Activated T-cell treated with anti-CD3 and anti-CD28 coated beads, Interleukin-2, amount 50 U/mL, for 4 hours (primary cell): ENCODE data around the gene JAG2. TPM values are rescaled to one million over a fixed set of nuclear protein-coding genes. Genes with fewer than 3 reads are reported as not detected.

Source experiments
- ATAC-seq, 2 donors: fragments of 200-7000 bp; cut with Tn5 transposase; one replicate each; pipeline ENCODE4 v1.10.0; 2021
- DNase-seq: peaks from one replicate; pipeline ENCODE4 v3.0.0-alpha.2; 2020
- H3K27me3 Mint-ChIP-seq: one replicate; pipeline ENCODE4 v1.8.0; 2021; ENCODE audit warnings: low read depth, mixed read lengths
- H3K36me3 Mint-ChIP-seq: one replicate; pipeline ENCODE4 v1.8.0; 2022; ENCODE audit warnings: mixed read lengths; ENCODE audit not compliant: insufficient read depth
- H3K4me1 Mint-ChIP-seq: one replicate; pipeline ENCODE4 v1.8.0; 2021; ENCODE audit warnings: low read depth, mixed read lengths
- H3K4me3 Mint-ChIP-seq: one replicate; pipeline ENCODE4 v1.8.0; 2021; ENCODE audit warnings: mild to moderate bottlenecking, moderate library complexity, mixed read lengths
- H3K9me3 Mint-ChIP-seq: one replicate; pipeline ENCODE4 v1.8.0; 2021; ENCODE audit warnings: mixed read lengths
- total RNA-seq, 3 donors: library from RNA; stranded (reverse); gene quantifications; one replicate each; pipeline ENCODE4 v1.2.1, GENCODE V29; 2021

The JAG2 gene
- total RNA-seq, 3 donors from 2014 or later = 2.9 to 5.4 (median 5.2) TPM

- DNase-seq (no peak), ATAC-seq (no peak)
- Mint-ChIP-seq H3K27me3 (no peaks in the 10 kb centered on the region), H3K4me3 (no peak overlapping the region), H3K4me1 (no peaks in the 10 kb centered on the region), H3K9me3 (no peaks in the 10 kb centered on the region), H3K36me3 (no peaks in the 10 kb centered on the region)
Observed at GRCh38 chr14:105157872-105158271, 10.7 kb downstream of the JAG2 start.

DNA sequence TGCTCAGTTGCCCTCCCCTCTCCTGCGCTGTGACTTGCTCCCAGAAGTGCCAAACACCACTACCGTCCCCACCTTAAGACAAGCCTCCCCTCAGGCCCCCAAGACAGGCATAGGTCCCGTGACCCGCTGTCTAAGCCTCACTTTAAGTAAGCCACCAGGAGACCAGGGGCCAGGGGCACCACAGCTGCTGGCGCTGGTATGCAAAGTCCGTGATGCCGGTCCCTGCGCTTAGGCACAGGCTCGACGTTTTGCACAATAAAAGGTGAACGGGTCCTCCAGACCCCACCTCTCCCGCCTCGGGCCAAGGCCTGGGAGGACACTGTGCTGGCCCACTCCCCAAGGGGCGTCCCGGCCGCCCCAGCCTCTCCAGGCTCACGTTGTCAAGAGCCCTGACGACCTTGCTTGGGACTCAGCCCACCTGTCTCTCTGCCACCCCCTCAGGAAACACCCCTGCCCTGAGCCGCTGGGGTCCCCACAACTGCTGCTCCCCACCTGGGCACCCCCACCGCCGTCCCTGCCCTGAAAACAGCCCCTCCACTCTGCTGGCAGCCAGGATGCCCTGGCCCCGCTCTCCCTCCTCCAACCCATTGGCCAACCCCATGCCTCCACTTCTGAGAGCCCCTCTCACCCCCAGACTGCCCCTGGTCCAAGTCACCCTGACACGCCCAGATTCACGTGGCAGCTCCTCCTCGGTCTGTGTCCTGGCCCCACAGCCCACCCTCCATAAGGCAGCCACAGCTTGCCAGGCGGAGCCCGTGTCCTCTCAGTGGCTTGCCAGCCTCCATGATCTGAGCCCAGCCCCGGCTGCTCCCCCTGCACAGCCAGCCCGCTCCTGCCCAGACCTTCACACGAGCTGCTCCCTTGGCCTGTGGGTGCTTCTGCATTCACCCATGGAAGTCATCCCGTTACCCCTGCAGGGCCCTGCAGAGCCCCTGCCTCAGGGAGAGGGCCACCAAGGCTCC, 11.9 kb downstream of the JAG2 start:
- DNase-seq = no peak
- no peak for ATAC-seq
- no peak overlapping the region for H3K4me3 Mint-ChIP-seq

DNA sequence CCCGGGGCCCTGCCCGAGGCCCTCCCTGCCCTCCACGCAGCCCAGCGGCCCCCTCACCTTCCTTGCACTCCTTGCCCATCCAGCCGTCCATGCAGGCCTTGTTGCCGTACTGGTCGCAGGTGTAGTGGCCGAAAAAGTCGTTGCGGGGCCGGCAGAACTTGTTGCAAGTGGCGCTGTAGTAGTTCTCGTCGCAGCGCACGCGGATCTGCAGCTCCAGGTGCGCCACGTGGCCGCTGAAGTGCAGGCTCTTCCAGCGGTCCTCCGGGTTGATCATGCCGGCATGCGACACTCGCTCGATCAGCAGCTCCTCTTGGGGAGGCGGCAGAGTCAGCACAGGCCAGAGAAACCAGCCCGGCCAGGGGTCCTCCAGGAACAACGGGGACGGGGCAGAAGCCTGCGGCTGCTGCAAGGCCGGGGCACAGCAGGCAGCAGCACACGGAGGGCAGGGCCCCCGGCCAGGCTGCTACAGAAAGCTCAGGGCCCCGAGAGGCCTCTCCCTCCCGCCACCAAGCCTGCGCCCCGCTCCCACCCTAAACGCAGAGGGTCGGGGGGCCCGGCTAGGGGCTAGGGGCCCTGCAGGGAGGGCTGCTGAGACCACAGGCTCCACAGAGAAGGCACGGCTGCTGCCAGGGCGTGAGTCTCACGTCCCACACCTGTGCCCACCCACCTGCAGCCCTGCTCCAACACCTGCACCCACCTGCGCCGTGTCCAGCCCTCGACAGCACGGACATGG, 12.7 kb downstream of the JAG2 start:
- no peak for DNase-seq
- Mint-ChIP-seq H3K27me3 (no peaks in the 10 kb centered on the region), H3K36me3 (no peaks in the 10 kb centered on the region), H3K9me3 (no peaks in the 10 kb centered on the region), H3K4me3 (no peak overlapping the region), H3K4me1 (no peaks in the 10 kb centered on the region)
- ATAC-seq = no peak

More for the DNA sequence above, 11.9 kb downstream of the JAG2 start:
- Mint-ChIP-seq H3K27me3 (no peaks in the 10 kb centered on the region), H3K9me3 (no peaks in the 10 kb centered on the region), H3K4me1 (no peaks in the 10 kb centered on the region), H3K36me3 (no peaks in the 10 kb centered on the region)

DNA sequence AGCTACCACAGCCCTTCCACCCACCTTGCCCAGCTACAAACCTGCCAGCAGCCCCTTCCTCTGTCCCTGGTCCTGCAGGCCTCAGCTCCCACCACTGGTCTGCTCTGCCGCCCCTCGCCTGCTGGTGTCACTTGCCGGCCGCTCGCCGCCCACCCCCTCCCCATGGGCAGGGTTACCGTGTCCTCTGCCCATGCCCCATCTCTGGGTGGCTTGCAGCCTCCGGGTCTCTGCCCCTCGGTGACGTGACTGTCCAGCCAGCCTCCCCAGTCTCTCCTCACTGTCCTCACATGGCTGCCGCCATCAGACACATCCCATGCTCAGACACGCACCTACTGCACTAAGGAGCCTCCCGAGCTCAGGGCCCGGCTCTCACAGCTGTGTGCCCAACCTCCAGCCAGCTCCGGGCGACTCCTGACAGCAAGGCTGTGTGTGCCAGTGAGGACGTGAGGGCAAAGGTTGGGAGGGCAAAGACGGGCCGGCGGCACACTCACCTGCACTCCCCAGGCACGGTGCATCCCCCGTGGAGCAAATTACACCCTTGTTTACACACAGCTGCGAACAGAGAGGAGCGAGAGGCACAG, 13.4 kb downstream of the JAG2 start:
- Mint-ChIP-seq H3K36me3 (no peaks in the 10 kb centered on the region), H3K4me3 (no peak overlapping the region), H3K27me3 (no peaks in the 10 kb centered on the region), H3K9me3 (no peaks in the 10 kb centered on the region), H3K4me1 (no peaks in the 10 kb centered on the region)
- no peak for DNase-seq
- ATAC-seq = no peak

DNA sequence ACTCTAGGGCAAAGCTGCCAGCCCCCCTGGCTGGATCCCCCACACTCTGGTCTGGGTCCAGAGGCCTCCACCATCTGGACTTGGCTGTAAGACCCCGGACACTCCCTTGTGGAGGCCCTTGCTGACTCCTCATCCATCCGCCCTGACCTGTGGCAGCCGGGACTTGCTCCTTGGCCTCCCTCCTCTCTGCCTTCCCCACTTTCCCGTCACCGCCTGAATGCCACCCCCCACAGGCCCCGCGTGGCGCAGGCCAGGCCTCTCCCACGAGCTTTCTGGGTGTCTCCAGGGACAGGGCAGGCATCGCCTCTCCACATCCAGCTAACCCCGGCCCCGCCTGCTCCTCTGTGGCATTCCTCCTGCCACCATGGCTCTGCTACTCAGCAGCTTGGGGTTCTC, 14.1 kb downstream of the JAG2 start:
- no peaks in the 10 kb centered on the region for H3K9me3 Mint-ChIP-seq
- H3K36me3 Mint-ChIP-seq = no peaks in the 10 kb centered on the region
- ATAC-seq (no peak), DNase-seq (no peak)
- H3K4me3 Mint-ChIP-seq = no peak overlapping the region
- no peaks in the 10 kb centered on the region for H3K4me1 Mint-ChIP-seq
- no peaks in the 10 kb centered on the region for H3K27me3 Mint-ChIP-seq

DNA sequence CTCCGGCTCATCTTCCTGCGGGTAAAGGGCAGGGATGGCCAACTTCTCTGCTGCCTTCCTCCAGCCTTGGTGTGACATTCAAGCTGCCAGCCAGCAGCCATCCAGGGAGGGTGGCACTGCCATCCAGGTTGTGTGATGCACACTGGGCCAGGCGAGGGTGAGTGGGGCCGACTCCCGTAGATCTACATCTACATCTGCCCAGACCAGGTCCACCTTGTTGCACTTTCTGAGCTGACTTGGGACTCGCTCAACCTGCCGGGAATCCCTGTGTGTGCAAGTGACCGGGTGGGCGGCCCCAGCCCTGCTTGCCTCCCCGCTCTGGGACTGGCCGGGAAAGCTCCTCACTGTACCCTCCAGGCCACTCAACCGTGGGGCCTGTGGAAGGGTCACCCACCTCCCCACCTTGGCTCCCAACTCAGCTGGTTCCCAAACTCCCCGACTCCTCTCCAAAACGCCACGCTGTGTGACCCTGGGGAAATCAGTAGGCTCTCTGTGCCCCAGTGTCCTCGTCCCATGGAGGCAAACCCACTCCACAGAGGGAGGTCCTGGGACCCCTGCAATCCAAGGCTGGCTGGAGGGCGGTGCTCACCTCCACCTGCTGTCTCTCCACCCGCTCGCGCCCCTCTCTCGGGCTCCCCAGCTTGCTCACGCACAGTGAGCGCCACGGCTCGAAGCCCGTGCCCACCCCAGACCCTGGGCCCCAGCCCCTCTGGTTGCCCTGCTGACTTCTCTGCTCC, 14.7 kb downstream of the JAG2 start:
- DNase-seq = no peak
- no peaks in the 10 kb centered on the region for H3K27me3 Mint-ChIP-seq
- ATAC-seq = no peak
- no peak overlapping the region for H3K4me3 Mint-ChIP-seq
- no peaks in the 10 kb centered on the region for H3K9me3 Mint-ChIP-seq
- no peaks in the 10 kb centered on the region for H3K36me3 Mint-ChIP-seq
- no peaks in the 10 kb centered on the region for H3K4me1 Mint-ChIP-seq

- Mint-ChIP-seq H3K4me3 (no peak overlapping the region), H3K9me3 (no peaks in the 10 kb centered on the region), H3K4me1 (no peaks in the 10 kb centered on the region), H3K36me3 (no peaks in the 10 kb centered on the region), H3K27me3 (no peaks in the 10 kb centered on the region)
- DNase-seq (no peak), ATAC-seq (no peak)
Observed at GRCh38 chr14:105153331-105153731, 15.2 kb downstream of the JAG2 start.

GRCh38 chr14:105152794-105153241, 15.8 kb downstream of the JAG2 start:
- no peak overlapping the region for H3K4me3 Mint-ChIP-seq
- H3K27me3 Mint-ChIP-seq = no peaks in the 10 kb centered on the region
- H3K9me3 Mint-ChIP-seq = no peaks in the 10 kb centered on the region
- H3K36me3 Mint-ChIP-seq = no peaks in the 10 kb centered on the region
- H3K4me1 Mint-ChIP-seq = no peaks in the 10 kb centered on the region
- DNase-seq (no peak), ATAC-seq (no peak)

DNA sequence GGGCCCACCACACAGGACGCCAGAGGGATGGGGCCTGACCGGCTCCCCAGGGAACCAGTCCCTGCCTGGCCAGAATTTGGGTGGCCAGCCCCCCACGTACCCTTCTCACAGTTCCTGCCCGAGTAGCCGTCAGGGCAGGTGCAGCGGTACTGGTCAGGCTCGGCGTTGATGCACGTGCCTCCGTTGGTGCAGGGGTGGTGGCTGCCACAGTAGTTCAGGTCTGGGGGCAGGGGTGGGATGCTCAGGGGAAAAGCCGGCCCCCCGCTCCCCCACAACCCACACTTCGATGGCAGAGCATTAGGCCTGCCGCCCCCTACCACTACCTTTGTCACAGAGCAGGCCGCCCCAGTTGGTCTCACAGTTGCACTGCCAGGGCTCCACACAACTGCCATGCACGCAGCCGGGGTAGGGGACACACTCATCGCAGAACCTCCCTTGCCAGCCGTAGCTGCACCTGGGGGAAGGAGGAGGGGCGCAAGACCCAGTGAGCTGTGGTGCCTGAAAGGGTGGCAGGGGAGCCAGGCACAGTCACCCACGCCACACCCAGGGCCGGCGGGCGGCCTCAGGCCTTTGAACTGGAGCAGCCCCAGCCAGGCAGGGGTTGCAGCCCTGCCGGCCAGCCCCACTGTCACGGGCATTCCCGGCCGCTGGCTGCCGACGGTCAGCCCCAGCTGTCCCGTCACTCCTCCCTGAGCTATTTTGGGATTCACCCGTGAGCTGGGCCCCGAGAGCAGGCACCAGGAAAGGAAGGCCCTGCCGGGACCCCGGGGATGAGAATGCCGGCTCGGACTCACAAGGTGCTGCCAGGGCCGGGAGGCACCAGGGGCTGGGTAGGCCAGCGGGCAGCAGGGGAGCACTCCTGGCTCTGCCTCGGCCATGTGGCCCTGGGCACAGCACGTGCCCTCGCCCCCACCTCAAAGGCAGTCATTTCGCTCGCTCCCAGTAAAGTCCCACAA, 16.5 kb downstream of the JAG2 start:
- no peak for ATAC-seq
- Mint-ChIP-seq H3K4me1 (no peaks in the 10 kb centered on the region), H3K27me3 (no peaks in the 10 kb centered on the region)

GRCh38 chr14:105151084-105151837, 17.3 kb downstream of the JAG2 start:
- DNase-seq (no peak), ATAC-seq (no peak)
- Mint-ChIP-seq H3K9me3 (no peaks in the 10 kb centered on the region), H3K27me3 (no peaks in the 10 kb centered on the region), H3K36me3 (no peaks in the 10 kb centered on the region), H3K4me3 (no peak overlapping the region), H3K4me1 (no peaks in the 10 kb centered on the region)

More for the DNA sequence above, 16.5 kb downstream of the JAG2 start:
- no peaks in the 10 kb centered on the region for H3K36me3 Mint-ChIP-seq
- H3K4me3 Mint-ChIP-seq = no peak overlapping the region
- no peaks in the 10 kb centered on the region for H3K9me3 Mint-ChIP-seq
- DNase-seq = no peak

DNA sequence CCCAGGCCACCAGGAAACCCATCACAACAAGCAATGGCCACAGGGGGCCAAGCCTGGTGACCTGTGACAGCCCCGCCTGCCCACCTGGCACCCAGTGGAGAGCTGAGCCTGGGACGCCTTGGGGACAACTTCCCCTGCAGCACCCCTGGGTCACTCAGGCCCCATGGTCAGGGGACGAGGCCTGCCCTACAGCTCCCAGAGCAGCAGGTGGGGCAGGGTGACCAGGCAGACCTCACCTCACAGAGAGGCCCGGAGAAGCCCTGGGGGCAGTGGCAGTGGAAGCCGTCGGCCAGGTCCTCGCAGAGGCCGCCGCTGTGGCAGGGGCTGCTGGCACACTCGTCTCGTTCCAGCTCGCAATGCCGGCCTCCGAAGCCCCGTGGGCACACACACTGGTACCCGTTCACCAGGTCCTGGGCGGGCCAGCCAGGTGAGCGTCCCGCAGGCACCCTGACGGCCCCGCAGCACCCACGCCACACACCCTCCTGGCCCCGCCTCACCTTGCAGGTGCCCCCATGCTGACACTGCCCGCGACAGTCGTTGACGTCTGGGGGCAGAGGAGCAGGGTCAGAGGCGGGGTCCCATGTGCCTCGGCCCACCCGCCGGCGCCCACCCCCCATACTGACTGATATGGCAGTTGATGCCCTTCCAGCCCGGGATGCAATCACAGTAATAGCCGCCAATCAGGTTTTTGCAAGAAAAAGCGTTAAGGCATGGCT, 18.1 kb downstream of the JAG2 start:
- Mint-ChIP-seq H3K36me3 (no peaks in the 10 kb centered on the region), H3K9me3 (no peaks in the 10 kb centered on the region), H3K27me3 (no peaks in the 10 kb centered on the region), H3K4me3 (no peak overlapping the region), H3K4me1 (no peaks in the 10 kb centered on the region)
- no peak for DNase-seq
- no peak for ATAC-seq

DNA sequence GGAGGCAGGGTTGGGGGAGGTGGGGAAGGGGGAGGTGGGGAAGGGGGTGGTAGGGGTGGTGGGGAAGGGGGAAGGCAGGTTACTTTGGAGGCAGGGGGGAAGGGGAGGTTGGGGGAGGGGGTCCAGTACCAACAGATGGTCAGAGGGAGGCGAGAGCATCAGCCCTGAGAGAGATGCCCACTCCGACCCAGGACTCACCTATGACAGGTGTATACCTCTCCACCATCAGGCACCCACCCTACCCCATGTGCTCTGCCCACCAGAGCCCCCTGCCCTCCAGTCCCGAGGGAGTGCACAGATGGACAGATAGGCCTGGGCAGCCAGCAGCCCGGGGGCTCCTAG, 18.6 kb downstream of the JAG2 start:
- no peaks in the 10 kb centered on the region for H3K27me3 Mint-ChIP-seq
- no peak for ATAC-seq
- no peaks in the 10 kb centered on the region for H3K36me3 Mint-ChIP-seq
- no peaks in the 10 kb centered on the region for H3K9me3 Mint-ChIP-seq
- no peak for DNase-seq
- no peak overlapping the region for H3K4me3 Mint-ChIP-seq
- no peaks in the 10 kb centered on the region for H3K4me1 Mint-ChIP-seq
